ENCODE results near the gene BRIX1.

Gene BRIX1, protein sequence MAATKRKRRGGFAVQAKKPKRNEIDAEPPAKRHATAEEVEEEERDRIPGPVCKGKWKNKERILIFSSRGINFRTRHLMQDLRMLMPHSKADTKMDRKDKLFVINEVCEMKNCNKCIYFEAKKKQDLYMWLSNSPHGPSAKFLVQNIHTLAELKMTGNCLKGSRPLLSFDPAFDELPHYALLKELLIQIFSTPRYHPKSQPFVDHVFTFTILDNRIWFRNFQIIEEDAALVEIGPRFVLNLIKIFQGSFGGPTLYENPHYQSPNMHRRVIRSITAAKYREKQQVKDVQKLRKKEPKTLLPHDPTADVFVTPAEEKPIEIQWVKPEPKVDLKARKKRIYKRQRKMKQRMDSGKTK

DNA sequence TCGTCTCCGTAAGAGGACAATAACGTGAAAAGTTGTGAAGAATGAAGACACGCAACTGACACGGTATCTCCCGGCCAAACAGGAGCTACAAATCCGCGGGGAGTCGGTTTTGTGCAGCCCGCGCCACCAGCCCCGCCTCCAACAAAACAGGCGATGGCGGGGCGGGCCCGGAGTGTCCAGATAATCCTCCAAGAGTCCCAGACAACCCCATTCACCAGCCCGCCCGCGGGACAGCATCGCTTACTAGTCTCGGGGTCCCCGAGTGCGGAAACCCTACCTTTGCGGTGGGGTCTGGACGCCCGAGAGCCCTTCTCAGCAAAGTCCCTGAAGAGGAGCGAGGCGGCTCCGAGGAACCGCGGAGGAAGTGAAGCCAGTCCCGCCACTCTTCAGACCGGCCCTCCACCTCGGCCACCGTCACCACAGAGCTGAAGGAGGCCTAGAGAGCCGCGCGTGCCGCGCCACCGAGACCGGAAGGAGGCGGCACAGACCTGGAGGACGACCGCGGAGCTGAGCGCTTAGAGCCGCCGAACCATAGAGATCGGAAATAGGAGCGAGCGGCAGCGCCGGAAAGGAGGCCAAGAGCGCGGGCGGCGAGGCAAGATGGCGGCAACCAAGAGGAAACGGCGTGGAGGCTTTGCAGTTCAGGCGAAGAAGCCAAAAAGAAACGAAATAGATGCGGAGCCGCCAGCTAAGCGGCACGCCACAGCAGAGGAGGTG is at the start of gene BRIX1, which contains the start of gene RAD1:
TSS of gene BRIX1 (plus strand) at position 573 of the 717 bp plus-strand sequence. CDS start at position 601, 28 bp downstream.
TSS of gene RAD1 (minus strand) at position 366 of the 717 bp plus-strand sequence. CDS start 612 bp downstream, outside the sequence.
- TF ChIP-seq, protein P1, sequence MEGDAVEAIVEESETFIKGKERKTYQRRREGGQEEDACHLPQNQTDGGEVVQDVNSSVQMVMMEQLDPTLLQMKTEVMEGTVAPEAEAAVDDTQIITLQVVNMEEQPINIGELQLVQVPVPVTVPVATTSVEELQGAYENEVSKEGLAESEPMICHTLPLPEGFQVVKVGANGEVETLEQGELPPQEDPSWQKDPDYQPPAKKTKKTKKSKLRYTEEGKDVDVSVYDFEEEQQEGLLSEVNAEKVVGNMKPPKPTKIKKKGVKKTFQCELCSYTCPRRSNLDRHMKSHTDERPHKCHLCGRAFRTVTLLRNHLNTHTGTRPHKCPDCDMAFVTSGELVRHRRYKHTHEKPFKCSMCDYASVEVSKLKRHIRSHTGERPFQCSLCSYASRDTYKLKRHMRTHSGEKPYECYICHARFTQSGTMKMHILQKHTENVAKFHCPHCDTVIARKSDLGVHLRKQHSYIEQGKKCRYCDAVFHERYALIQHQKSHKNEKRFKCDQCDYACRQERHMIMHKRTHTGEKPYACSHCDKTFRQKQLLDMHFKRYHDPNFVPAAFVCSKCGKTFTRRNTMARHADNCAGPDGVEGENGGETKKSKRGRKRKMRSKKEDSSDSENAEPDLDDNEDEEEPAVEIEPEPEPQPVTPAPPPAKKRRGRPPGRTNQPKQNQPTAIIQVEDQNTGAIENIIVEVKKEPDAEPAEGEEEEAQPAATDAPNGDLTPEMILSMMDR (IDR thresholded peaks at IDR 0.05; ENCODE audit: borderline replicate concordance, insufficient read depth, low read depth, low read length), result no peak
- peak within 1 kb of the TSS; percentile 76 for H3K4me3 ChIP-seq (ENCODE audit: low read depth, low read length)

DNA sequence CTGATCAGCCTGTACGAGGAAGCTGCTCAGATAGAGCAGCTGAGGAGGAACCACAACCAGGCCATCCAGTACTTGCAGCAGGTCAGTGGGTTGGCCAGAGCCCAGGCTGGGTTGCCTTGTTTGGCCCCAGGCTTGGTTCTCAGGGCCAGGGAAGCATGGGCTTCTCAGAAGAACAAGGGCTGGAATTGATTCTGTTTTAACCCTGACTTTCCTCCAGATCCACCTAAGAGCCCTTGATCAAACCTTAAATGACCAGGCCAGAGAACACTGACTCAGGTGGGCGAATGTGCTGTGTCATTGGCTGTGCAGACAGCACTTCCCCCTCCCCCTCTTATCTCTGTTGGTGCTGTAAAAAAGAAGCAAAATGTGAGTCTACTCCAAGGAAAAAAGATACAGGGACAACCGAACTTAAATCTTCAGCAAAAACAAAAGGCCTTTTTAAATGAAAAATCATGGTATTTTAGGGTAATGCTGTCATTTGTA is 48.5 kb upstream of the BRIX1 start:
- TF ChIP-seq, protein P1 (IDR thresholded peaks at IDR 0.05; ENCODE audit: borderline replicate concordance, insufficient read depth, low read depth, low read length), result no peak
- H3K4me3 ChIP-seq (ENCODE audit: low read depth, low read length), result no peak overlapping the region

DNA sequence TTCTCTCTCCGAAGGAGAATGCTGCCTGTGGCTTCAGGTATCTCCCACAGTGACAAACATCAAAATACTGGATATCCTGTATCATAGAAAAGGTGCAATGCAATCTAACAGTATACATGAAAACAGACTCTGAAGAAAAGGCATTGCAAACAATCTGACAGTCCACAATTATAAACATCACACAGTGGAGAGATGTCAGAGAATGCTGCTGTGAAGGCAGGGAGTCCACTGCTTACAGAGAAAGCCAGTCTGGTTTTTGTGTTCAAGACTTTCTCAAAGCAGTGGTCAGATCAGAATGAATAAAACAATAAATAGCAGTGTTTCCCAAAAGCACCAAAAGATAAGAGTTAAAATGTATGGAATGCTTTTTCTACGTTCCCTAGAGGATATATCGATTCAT is 47.9 kb upstream of the BRIX1 start:
- TF ChIP-seq, protein P1 (IDR thresholded peaks at IDR 0.05; ENCODE audit: borderline replicate concordance, insufficient read depth, low read depth, low read length), result no peak
- no peak overlapping the region for H3K4me3 ChIP-seq (ENCODE audit: low read depth, low read length)

DNA sequence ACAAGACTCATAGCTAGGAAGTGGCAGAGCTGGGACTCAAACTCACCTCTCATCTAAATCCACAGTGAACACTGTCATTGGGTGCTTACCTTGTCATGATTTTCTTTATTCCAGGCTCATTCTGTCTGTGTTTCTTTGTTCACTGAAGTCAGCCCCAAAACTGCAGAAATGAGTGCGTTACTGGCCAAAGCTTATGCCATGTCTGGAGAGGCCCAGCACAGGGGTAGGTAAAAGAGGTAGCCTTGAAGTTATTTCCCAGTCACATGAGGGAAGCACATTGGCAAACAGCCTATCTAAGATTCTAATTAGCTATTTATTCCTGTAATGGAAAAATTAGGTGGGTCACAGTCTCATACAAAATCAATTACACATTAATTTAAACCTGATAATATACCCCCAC is 46.7 kb upstream of the BRIX1 start:
- TF ChIP-seq, protein P1 (IDR thresholded peaks at IDR 0.05; ENCODE audit: borderline replicate concordance, insufficient read depth, low read depth, low read length), result no peak

DNA sequence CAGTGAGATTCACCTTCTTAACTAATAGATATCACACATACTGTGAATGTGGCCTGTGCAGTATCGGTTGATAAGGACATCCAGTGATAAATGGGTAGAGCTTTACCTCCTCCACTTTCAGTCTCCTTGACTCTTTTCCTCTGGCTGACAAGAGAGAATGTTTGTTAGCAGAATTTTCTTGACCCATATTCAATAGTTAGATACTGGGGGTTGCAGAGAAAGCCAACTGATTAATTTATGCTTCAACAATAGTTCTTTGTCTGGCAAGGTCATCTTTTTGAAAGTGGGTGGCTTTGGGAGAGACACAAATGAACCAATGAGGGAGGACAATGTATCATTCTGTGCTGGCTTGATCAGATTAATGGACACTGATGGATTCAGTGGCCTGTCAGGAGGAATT is 46.3 kb upstream of the BRIX1 start:
- H3K4me3 ChIP-seq (ENCODE audit: low read depth, low read length), result no peak overlapping the region
- TF ChIP-seq, protein P1 (IDR thresholded peaks at IDR 0.05; ENCODE audit: borderline replicate concordance, insufficient read depth, low read depth, low read length), result no peak

More for the DNA sequence above, 46.7 kb upstream of the BRIX1 start:
- H3K4me3 ChIP-seq (ENCODE audit: low read depth, low read length), result no peak overlapping the region

DNA sequence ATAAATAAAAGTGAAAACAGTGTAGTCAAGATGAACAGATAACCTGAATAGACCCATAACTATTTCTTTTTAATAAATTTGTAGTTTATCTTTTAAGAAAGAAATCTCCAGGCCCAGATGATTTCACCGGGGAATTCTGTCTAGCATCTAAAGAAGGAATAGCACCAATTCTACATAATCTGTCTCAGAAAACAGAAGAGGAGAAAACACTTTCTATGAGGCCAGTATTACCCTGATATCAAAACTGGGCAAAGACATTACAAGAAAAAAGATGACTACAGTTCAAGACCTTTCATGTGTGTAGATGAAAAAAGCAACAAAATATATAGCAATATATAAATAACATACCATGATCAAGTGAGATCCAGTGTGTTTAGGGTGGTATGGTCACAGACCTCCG is 45.1 kb upstream of the BRIX1 start:
- H3K4me3 ChIP-seq (ENCODE audit: low read depth, low read length), result no peak overlapping the region
- TF ChIP-seq, protein P1 (IDR thresholded peaks at IDR 0.05; ENCODE audit: borderline replicate concordance, insufficient read depth, low read depth, low read length), result no peak
